Measurements from ENCODE around the gene SDK2.
A peak's percentile ranks its signal among the peaks of the same experiment; 100 is the strongest.

SDK2 gene

DNA sequence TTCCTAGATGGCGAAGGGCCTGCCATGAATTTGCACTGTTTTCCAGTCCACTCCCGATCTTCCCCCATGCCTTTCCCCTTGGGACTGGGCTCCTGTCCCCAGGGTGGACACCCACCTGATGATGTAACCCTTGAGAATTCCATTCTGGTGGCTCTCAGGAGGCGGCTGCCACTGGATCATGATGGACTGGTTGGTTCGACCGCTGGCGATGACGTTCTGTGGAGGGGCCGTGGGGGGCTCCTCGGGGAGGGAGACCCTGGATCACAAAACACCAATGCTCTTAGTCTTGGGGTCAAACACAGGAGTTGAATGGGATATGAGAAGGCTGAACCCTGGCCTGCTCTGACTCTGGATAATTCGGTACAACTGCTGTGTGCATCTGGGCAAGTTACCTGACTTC is 225.2 kb downstream of the SDK2 start:
- DNase-seq (ENCODE audit: low spot score) = no peak

DNA sequence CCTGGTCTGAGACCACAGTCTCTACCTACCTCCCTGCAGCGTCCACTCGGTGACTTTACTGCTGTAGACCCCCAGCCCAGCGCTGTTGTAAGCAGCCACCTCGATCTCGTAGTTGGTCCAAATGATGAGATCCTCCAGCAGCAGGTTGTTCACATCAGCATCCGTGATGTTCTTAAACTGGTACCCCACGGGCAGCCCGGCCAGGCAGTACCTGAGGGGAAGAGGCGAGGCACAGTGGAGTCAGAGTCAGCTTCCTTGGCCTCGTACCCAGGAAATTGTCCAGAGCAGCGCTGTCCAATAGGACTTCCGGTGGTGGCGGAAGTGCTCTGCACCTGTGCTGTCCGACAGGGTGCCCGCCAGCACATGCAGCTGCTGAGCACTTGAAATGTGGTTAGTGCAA is 228.5 kb downstream of the SDK2 start:
- DNase-seq (ENCODE audit: low spot score) = no peak

DNA sequence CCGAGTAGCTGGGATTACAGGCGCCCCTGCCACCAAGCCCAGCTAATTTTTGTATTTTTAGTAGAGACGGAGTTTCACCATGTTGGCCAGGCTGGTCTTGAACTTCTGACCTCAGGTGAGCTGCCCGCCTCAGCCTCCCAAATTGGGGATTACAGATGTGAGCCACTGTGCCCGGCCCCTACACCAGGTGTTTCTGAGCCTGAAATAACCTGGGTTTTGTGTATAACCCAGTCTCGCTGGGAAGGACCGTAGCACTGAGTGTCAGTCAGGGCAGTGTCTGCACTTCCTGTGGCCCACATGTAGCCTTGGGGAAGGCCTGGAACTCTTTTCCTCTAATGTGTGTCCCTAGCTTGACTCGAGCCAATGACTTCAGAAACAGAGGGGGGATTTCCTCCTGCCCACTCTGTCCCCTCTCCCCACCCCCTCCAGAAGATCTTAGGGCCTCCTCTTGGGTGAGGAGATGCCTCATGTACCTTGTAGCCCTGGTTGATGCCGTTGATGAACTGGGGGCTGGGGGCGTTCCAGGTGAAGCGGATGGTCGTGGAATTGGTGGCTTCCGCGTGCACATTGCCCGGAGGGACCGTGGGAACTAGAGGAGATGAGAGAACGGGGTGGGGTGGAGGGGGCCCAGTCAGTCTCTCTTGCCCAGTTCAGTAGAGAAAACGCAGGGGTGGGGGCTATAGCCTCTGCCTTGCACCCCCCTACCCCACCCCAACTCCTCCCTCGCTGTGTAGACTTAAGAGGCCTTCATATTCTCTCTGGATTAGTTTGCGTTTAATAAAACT is 229.9 kb downstream of the SDK2 start:
- DNase-seq (ENCODE audit: low spot score) = no peak

DNA sequence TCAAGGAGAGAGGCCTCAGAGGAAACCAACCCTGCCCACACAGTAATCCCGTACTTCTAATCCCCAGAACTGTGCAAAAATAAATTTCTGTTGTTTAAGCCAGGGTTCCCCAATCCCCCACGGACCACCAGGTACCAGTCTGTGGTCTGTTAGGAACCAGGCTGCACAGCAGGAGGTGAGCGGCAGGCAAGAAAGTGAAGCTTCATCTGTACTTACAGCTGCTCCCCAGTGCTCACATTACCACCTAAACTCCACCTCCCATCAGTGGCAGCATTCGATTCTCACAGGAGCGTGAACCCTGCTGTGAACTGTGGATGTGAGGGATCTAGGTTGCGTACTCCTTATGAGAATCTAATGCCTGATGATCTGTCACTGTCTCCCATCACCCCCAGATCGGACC is 231.3 kb downstream of the SDK2 start:
- DNase-seq (ENCODE audit: low spot score) = no peak

DNA sequence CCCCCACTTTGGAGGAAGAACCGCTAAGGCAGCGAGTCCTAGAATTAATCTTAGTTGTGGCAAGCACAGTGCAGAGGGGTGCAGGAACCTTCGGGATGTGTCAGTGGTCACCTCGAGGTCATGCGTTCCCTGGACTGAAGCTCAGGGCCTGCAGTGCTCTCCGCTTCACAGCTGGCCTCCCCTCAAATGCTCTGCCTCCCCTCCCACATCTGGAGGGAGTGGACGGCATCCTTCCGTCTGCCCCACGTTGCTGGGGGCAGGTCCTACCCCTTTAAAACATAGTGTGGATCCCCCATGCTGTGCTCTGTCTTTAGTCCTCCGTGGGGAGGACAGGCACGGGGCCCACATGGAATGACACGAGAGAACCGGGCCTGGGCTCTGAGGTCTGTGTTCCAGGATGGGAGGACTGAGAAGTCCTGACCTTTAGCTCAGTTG is 232.9 kb downstream of the SDK2 start:
- no peak for DNase-seq (ENCODE audit: low spot score)

DNA sequence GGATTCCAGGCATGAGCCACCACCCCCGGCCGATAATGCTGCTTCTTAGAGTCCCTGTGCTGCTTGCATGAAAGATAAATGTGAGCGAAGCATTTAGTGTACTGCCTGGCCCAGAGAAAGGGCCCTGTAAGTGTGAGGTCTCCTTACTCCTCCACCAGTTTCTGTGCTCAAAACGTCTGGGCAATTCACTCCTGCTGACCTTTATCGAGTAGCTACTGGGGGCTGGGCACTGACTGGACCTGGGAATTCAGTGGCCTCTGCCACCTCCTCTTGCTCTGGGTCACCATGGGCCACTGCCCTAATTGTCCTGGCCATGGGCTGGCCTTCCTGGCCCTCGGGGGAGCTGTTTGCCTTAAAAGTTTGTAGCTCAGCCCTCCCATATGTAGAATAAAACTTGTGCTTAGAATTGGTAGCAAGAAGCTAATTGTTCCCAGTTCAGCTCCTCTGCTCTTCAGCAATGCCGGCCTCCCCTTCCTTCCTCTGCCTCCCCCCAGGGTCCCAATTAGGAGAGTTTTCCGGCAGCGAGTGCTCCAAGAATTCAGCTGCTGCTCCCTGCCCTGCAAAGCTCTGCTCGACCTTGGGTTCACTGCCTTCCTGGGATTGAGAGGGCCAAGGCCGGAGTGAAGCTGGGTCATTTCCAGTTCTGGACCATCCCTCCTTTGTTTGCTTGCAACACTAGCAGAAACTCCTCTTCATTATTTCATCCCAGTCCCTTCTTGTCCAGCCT is 233.5 kb downstream of the SDK2 start:
- no peak for DNase-seq (ENCODE audit: low spot score)

DNA sequence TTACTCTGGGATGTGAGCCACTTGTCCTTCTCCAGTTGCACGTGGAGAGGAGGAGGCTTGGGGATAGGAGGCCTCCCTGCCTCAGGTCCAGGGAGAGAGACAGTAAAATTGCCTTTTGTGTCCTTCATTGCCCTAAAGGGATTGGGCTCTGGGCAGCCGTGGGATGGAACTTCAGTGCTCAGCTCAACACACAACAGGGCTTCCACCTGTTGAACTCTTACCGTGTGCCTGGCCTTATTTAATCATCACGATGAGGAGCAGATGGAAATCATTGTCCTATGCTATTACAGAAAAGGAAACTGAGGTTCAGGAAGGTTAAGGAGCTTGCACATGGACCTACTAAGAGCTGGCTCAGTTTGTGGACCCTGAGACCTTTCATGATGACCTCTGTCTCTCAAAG is 240.0 kb downstream of the SDK2 start:
- no peak for DNase-seq (ENCODE audit: low spot score)

DNA sequence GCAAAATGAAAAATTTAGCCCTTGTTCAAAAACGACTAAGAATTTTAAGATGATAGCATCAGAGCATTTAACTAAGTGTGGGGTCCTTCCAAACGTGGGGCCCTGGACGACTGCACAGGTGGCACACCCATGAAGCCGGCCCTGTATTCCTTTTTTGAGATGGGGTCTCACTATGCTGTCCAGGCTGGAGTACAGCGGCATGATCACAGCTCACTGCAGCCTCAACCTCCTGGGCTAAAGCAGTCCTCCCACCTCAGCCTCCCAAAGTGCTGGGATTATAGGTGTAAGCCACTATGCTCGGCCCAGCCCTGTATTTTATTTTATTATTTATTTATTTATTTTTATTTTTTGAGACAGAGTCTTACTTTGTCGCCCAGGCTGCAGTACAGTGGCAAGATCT is 241.8 kb downstream of the SDK2 start:
- no peak for DNase-seq (ENCODE audit: low spot score)

DNA sequence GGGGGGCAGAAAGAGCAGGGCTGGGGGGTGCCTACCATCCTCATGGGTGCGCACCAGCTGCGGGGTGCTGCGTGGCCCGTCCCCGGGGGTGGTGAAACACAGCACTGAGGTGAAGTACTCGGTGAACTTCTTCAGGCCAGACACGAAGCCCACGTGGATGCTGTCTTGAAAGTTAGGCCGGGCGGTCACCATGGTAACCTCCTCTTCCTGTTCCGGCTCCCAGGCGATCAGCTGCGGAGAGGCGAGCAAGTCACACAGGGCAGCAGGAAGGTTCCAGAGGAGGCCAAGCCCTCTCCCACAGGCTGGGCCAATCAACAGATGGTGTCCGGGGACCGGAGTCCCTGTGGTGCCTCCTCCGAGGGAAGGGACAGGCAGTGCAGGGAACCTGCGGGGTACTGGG is 242.3 kb downstream of the SDK2 start:
- no peak for DNase-seq (ENCODE audit: low spot score)

DNA sequence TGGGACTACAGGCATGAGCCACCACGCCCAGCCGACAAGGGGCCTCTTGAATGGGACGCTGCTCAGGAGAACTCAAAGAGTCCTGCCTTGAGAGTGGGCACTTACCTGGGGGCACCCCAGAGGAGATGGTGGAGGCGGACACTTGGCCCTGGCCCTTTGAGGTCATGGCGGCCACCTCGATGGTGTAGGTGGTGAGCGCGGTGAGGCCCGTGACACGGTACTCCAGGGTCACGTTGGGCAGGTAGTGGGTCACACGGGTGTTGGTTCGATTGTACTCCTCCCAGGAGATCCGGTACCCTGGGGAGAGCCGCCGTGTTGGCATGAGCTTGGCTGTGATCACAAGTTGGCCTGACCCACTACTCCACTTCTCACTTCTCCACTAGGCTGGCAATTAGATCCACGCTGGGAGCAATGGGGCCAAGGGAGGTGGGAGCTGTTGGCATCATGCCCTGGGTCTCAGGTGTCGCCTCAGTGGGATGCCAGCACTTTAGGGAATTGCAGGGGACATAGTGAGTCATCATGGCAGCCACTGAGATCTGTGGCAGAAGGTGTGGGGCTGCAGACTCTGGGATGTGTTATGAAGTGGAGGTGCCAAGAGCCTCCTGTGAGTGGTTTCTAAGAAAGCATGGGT is 243.2 kb downstream of the SDK2 start:
- DNase-seq (ENCODE audit: low spot score) = no peak

DNA sequence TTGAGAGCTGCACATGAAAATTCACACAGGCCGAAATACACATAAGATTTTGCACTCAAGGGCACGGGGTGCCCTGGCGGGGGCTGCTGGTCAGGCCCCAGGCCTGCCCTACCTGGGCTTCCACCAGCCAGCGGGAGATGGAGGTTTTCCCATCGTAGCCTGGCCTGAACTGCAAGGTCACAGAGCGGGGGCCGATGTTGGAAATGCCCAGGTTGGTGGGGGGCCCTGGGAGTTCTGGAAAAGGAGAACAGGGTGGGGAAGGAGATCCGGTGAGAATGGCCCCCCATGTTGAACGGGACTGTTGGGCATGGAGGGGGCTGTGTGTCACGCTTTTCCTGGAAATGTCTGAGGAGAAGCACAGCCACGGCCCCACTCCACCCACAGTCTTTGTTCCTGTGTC is 245.2 kb downstream of the SDK2 start:
- no peak for DNase-seq (ENCODE audit: low spot score)

DNA sequence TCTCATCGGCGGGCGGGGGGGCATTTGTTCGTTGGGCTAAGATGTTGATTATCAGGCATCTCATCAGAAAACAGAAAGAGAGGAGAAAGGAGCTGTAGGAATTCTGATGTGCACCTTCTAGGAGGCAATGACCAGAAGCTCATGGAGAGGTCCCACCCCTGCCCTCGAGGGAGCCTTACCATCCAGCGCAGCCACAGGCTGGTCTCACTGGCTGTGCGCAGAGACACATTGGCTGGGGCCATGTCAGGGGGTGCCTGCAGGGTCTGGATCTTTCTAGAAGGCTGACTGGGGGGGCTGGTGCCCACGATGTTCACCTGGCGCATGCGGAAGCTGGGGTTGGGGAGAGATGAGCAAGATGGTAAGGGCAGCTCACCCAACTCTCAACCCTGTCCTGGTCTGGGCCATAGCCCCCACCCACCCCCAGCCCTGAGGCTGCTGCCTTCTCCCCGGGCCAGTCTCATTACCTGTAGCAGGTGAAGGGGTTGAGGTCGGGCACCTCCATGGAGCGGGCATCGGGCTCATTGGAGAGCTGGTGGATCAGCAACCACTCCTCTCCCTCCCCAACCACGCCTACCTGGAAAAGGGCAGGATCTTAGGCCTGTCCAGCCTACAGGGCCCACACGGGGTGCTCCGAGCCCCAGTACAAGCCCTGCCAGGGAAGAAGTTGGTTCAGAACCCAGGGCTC is 246.2 kb downstream of the SDK2 start:
- no peak for DNase-seq (ENCODE audit: low spot score)

DNA sequence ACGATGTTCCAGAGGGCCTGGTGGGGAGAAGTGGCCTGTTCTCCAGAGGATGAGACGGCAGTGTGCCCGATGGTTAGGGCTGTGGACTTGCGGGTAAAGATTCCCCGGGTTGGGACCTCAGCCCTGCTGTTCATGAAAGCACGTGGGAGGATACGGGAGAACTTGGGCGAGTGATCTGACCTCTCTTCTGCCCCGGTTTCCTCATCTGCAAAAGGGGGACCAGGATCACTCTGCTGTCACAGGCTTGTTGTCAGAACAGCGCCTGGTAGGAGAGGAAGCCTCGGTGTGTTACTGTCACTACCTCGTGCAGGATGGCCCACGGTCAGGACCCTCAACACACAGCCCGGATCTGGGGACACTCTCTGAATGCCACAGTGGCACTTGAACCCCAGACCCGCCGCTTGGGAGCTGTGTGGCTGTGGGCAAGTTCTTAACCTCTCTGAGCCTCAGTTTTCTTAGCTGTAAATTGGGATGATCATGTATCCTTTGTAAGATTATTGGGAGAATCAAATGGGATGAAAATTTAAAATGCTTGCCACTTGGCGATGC is 246.9 kb downstream of the SDK2 start:
- DNase-seq (ENCODE audit: low spot score) = no peak

DNA sequence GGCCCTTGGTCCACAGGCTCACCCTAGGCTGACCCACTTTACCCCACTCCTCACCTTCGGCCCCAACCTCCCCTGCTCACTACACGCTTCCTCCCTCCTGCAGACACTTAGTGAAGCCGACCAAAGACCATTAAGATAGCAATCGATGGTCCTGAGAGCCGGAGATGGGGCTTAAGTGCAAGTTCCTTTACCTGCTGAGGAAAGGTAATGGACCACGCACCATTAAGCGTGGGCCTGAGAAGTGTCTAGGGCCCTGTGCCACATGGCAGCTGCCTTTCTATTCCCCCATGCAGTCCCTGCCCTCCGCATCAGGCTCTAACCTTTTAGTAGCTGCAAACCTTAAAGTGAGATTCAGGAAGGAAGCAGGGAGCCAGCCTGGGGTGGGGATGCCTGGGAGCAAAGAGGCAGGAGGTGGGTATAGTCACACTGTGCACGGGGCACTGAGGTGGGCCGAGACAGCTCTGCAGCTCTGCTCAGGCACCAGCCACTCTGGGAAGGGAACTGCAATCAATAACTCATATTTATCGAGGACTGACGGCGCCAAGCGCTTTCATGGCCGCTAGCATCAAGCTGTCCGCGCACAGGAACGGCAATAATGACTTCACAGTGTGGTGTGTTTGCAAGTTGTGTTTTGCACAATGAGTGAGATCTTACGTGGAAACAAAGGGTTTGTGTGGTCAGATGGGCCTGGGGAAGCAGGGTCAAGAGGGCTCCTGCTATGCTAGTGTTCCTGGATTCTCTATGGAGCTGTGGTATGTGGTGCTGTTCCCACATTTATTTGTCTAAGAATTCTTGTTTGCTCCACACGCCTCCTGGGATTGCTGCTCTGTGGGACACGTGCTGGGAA is 247.6 kb downstream of the SDK2 start:
- DNase-seq (ENCODE audit: low spot score) = no peak

DNA sequence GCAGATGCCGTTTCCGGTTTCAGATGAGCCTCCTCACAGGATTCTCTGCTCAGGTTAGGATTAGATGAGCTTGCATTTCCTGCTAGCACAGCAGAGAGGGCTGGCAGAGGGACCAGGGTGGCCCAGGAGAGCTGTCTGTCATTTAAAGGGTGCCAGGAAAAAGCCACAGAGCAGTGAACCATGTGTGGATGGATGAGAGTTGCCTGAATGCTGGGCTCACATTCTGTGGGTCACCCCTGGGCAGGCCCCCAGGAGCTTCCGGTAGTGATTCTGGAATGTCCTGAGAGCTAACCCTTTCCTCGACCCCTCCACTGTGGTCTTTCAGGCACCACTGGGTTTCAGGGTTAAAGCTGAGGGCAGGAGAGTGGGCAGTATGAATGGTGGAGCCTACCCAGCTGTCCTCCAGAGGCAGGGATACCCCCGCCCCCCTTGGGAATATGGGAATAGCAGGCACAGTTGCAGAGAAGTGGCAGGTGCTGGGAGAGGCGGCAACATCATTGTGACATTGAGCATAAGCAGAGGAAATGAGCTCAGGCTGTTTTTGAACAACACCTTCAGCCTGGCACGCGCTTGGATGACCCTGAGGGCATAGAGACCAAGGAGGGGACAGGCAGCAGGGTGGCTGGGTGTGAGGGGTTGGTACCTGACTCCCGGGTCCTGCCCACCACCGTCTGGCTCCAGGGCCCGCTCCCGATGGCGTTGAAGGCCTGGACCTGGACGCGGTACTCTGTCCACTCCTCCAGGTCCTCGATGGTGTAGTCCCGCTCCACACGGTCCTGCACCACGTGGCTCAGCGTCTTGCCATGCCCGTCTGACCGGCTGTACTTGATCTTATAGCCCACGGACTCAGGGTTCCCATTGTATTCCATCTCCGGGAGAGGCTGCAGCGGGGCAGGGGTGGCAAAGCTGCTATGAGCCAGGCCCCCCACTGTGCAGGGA is 249.5 kb downstream of the SDK2 start:
- no peak for DNase-seq (ENCODE audit: low spot score)

DNA sequence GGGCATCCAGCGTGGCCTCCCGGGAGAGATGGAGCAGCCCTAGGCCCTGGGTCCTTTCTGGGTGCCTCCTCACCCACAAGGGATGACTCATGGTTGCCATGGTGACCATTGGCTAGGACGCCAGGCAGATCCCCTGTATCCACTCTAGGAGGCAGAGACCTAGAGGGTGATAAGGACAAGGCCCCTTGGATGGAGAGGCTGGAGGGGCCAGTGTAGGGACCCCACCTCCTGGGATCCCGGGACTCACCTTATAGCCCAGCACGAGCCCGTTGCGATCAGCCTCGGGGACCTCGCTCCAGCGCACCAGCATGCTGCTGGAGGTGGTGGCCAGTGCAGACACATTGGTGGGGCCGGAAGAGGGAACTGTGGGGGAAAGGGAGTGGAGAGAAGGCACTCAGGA is 250.3 kb downstream of the SDK2 start:
- DNase-seq (ENCODE audit: low spot score) = peak; percentile 63

DNA sequence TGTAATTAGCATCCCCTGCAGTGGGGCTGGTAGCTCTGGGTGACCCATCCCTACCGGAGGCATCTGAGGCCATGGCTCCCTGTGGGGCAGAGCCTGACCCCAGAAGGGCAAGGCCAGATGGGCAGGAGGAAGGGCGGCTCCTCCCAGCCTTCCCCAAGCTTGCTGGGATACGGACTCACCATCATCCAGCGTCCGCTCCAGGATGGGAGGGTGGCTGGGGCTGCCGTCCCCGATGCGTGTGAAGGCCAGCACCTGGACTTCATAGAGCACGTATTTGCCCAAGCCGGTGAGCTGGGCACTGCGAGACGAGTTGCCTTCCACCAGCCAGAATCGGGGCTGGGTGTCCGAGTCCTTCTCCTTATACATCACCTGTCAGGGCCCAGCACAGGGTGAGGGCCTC is 250.9 kb downstream of the SDK2 start:
- no peak for DNase-seq (ENCODE audit: low spot score)

DNA sequence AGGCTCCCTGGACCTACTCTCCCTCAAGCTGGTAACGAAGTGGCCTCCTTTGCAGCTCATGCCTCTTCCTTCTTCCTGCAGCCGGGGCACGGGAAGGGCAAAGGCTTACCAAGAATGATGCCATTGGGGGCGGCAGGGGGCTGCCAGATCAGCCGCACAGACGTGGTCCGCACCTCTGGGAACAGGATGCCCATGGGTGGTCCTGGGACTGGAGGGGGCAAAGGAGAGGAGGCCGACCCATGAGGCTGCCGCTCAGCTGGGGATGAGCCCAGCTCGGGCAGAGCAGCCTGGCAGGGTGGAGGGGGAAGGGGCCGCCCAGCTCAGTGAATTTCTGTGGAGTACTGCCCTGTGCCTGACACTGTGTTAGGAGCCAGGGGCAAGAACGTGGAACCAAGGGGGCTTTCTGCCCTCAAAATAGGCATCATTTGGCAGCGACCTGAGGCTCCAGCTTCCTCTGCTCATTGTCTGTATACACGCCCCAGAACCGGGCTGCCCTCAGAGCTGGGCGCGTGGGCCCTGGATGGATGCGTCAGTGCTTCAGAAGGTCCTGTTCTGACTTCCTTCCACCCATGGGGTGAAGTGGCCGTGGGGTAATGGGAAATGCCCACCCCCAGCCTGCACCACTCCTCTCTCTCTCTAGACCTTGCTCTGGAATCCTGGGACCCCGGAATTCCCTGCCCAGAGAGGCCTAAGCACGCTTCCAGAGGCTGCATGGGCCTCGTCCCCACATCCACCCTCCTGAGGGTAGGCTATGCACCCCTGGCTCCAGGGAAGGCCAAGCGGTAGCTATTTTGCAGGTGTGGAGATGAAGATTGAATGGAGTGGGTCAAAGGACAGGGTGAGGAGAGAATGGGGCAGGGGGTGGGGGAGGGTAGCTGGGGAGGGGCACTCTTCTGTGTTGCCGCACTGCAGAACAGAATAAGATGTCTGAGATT is 252.6 kb downstream of the SDK2 start:
- DNase-seq (ENCODE audit: low spot score) = no peak

DNA sequence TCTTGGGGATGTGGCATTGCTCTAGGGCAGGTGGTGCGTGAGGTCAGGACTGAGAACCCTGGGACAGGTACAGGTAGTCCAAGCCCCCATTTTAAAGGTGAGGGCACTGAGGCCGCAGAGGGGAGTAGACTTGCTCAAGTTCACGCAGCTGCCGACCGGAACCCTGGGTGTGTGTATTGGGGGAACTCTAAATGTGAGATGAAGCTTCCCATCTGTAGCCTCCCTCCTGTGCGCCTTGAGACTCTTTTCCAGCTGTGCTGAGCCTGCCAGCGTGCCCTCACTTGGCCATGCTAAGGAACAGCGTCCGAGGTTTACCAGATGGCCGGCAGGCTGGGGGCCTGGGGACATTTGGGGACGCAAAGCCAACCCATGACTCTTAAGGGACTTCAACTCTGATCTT is 253.4 kb downstream of the SDK2 start:
- no peak for DNase-seq (ENCODE audit: low spot score)

All from SW480 (cell line).